ENCODE results near the gene UBE3C. TPM values are rescaled to one million over a fixed set of nuclear protein-coding genes. Genes with fewer than 3 reads are reported as not detected.
"Not testable (repeated sequence)": the region's sequence is repeated elsewhere in the genome, so short reads cannot be mapped to it uniquely, and the experiment has no call there.

Gene UBE3C
- 93.2 and 97.0 TPM in 2 replicates for total RNA-seq (2014; rRNA removed; shearing (Covaris generic))
- polyA plus RNA-seq (2015; cell fraction: cytosol; rRNA removed) = 68.5 and 83.1 TPM in 2 replicates
- polyA plus RNA-seq (2015; cell fraction: nucleus; rRNA removed) = 51.9 and 60.7 TPM in 2 replicates

DNA sequence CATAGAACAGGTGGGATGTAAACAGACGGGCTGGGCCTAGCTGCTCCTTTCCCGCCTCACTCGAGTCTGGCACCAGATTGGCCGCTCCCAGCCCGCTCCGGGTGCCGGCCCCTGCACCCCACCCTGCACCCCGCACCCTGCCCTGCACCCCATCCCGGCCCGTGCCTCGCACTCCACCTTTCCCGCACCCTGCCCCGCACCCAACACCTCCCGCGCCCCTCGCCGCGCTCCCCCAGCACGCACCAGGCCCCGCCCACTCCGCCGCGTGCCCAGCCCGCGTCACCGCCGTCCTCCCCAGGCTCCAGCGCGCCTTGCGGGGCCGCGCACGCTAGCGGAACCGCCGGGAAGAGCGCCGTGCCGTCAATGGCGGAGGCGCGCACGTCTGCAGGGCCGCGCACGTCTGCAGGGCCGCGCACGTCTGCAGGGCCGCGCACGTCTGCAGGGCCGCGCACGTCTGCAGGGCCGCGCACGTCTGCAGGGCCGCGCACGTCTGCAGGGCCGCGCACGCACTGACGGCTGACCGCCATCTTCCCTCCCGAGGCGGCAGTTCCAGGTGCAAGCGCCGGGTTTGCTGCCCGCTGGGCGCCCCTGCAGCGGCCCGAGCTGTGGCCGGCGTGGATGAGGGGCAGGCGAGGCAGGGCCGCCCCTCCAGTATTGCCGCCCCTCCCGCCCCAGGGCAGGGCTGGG lies at the start of gene UBE3C:
Gene UBE3C, plus strand, starts transcription at position 503 of the 687 bp plus-strand sequence. CDS start 347 bp downstream, outside the sequence.
- DNase-seq (ENCODE audit: low read depth) = peak; percentile 73

GRCh38 chr7:157089100-157089610 lies 49.6 kb upstream of the UBE3C start:
- DNase-seq (ENCODE audit: low read depth) = no peak

GRCh38 chr7:157090485-157091165 lies 48.1 kb upstream of the UBE3C start:
- DNase-seq (ENCODE audit: low read depth) = no peak

- no peak for DNase-seq (ENCODE audit: low read depth)
These were observed 42.3 kb upstream of the UBE3C start for GRCh38 chr7:157096286-157097055.

DNA sequence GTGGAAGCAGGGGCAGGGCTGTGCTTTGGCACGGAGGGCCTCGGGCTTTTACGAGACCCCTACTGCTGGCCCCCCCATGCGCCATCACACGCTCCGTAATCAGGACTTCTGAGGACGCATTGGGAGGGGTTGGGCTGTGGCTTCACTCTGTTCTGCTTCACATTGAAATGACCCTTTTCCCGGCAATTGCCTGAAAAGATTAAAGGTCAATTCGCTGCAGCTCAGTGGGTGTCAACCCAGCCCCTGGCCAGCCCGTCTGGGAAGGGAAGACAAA lies 41.7 kb upstream of the UBE3C start:
- no peak for DNase-seq (ENCODE audit: low read depth)

DNA sequence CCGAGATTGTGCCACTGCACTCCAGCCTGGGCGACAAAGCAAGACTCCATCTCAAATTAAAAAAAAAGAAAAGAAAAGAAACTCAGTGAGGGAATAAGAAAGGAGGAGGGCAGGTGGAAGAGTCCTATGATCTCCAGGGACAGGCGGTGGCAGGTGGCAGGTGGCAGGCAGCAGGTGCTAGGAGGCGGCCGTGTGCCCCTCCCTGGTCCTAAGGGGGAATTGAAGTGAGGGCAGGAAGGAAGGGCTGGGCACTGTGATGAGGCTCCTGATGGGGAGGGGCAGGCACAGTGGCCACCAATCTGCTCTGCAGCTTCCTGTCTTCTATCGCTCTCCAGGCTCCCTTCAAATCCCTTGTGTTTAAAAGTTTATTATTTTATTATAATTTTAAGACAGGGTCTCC lies 41.2 kb upstream of the UBE3C start:
- no peak for DNase-seq (ENCODE audit: low read depth)

- DNase-seq (ENCODE audit: low read depth) = not testable (repeated sequence)
These were observed 38.7 kb upstream of the UBE3C start for GRCh38 chr7:157100005-157100404.

- DNase-seq (ENCODE audit: low read depth) = not testable (repeated sequence)
These were observed 35.1 kb upstream of the UBE3C start for GRCh38 chr7:157103641-157104040.

DNA sequence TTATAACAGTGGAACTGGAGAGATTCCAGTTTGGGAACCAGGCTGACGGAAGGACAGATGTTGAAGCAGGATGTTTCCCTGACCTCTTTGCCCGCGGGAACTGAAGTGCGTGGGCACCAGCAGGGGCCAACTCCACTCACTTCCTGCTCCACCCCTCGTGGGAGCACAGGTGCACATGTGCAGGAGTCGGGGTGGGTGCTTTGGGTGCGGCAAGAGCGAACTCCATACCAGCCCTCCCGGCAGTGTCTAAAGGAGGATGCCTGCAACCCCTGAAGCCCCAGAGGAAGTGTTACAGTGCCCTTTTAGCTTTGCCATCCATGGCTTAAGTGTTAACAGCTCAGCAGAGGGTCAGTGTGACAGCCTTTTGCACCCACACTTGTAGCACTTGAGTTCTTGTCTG lies 27.4 kb upstream of the UBE3C start:
- no peak for DNase-seq (ENCODE audit: low read depth)

DNA sequence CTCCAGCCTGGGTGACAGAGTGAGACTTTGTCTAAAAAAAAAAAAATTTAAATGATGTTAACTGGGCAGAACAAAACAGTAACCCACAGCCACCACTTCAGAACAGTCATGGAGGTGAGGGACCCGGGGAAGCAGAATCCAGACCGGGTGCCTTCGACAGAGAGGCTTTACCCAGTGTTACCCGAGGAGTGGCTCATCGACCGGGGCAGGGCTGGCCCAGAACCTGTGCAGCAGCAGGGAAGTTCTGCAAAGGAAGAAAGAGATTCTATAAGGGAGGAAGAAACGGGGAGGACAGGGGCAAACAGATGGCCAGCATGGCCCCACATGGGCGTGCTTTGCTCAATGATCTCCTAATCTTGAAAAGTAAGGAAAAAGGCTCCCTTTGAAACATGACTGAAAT lies 26.0 kb upstream of the UBE3C start:
- DNase-seq (ENCODE audit: low read depth) = no peak

- DNase-seq (ENCODE audit: low read depth) = peak; percentile 31
These were observed 25.1 kb upstream of the UBE3C start for GRCh38 chr7:157113607-157114006.

DNA sequence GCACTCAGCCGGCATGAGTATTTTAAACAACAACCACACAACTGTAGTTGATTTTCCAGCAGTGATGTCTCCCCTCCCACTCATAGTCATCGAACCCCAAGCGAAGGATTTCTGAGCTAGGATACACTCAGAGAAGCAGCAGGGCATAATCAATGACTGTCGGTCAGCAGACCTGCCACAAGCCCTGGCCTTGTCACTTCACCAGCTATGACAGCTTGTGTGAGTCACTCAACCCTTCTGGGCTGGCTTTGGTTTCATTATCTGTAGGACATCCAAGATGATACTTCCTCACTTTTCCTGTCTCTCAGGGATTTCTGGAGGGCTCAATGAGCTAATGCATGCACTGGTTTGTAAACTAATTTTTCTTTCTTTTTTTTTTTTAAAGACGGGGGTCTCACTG lies 22.0 kb upstream of the UBE3C start:
- no peak for DNase-seq (ENCODE audit: low read depth)

DNA sequence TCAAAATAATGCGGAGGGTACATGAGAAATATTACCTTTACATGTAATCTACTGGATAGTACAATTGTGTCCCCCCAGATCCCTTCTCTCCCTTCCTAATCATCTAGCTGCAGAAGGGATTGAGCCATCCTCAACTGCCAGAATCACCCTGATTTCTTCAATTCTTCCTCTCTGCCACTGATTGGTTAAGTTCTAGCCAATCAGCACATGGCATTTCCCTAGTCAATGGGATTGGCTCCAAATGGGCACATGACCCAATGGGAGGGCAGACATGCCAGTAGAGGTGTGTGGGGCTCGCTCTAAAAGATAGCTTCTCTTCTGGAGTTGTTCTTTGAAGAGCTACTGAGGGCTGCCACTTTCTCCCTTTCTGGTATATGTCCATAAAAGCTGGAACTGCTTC lies 20.9 kb upstream of the UBE3C start:
- no peak for DNase-seq (ENCODE audit: low read depth)

DNA sequence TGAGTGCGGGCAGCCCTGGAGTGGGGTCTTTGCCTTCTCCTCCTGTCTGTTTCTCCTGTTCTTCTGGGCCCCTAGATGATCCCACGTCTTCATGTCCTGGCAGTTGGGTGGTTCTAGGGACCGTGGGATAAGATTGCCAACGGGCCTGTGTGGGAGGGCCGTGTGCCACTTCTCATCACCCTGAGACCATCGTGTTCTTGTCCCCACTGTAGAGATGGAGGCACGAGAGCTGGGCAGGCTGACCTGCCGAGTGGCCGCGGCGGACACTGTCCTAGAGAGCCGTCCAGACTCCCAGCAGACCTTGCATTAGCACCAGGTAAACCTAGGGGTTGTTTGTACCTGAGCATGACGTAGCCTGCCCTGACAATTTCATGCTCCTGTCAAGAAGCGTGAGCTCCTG lies 18.5 kb upstream of the UBE3C start:
- no peak for DNase-seq (ENCODE audit: low read depth)

GRCh38 chr7:157121184-157121715 lies 17.5 kb upstream of the UBE3C start:
- no peak for DNase-seq (ENCODE audit: low read depth)

DNA sequence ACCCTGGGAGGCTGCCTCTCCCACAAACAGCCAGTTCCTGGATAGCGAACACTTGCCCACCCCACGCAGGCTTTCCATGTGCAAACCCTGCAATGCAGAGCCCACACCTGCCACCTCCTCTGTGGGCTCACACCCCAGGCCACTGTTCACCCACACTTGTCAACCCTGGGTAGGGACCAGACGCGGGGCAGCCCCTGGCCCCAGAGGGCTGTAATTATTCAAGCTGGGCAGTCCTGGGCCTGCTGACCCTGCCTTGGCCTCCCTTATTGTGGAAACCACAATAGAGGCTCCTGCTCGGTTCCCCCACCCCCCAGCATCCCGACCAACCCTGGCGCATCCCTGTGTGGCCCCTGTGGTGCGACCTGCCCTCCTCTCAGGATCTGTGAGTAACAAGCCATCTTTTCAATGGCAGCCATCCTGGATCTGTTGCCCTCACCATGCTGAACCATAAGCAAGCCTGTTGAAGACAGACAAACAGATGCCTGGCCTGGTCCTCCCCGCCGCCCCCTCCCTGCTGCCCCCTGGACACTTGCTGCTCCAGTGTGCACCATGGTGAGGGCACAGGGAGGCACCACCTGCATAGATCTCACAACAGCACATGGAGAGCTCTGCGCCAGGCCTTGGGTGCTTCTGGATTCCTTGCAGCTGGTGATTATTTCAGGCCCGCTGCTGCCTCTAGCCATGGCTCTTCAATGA lies 15.8 kb upstream of the UBE3C start:
- DNase-seq (ENCODE audit: low read depth) = no peak

DNA sequence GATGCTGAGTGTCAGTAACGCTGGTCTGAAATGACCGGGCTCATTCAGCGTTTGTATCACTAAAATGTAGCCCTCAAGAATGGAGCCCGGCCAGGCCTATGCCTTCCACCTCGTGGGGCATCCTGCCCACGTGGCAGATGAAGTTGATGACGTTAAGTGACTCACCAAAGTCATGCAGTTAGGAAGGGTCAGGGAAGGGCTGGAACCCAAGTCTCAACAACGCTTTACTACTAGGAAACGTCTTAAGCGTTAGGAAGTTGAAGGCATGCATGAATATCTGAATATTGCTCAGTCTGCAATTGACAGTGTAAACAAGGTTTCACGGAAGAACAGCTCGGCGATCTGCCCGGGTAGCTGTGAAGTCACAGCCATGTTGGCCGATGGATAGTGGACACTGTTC lies 14.0 kb upstream of the UBE3C start:
- DNase-seq (ENCODE audit: low read depth) = no peak

DNA sequence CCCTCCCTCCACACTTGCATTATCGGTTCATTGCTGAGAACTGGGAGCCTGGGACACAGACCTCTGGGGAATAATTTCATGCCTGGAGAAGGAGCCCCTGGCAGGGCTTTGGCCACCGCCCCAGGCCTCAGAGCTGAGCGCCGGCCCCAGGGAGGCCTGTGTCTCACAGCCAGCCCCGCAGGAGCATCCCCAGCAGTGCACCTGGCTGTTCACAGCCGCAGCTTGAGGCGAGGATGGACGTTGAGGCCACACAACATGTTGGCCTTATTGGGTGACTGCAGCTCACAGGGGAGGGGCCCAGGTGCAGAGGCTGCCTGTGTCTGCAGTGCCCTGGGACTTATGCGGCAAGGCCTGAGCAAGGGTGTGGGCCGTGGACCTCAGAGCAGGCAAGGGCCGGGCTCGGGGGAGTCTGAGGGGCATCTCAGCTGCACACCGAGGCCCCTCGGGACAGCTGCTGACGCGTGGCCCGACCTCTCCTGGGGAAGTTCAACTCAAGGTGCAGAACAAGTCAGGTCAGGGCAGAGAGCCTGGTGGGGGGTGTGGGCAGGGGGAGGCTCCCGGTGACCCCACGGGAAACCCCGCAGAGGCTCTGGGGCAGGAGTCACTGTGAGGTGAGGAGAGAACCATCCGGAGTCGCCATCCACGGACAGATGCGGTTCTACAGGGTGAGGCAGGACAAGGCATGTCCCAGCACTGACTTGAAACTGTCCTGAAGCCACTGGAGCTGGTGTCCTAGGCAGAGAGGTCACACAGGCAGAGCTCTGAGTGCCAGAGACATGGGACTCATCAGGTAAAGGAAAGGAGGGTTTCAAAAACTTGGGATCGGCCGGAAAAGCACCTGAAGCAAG lies 13.1 kb upstream of the UBE3C start:
- no peak for DNase-seq (ENCODE audit: low read depth)

- DNase-seq (ENCODE audit: low read depth) = no peak
These were observed 11.8 kb upstream of the UBE3C start for GRCh38 chr7:157126921-157127320.

- DNase-seq (ENCODE audit: low read depth) = no peak
These were observed 9.5 kb upstream of the UBE3C start for GRCh38 chr7:157129200-157129599.
